RWPE1 (cell line): ENCODE data around the gene RAP1GAP2.
A peak's percentile ranks its signal among the peaks of the same experiment; 100 is the strongest.
"Not testable (repeated sequence)": the region's sequence is repeated elsewhere in the genome, so short reads cannot be mapped to it uniquely, and the experiment has no call there.

Source experiments
- CTCF ChIA-PET: fragments of 350-600 bp; sonication (Branson Sonifier 250); formaldehyde crosslinking; extraction: SDS; loops from one replicate; lab custom pipeline; 2021; lab: Yijun Ruan, JAX
- POLR2A ChIA-PET: fragments of 400-600 bp; formaldehyde crosslinking; extraction: SDS; loops from one replicate; lab custom pipeline; 2020; ENCODE audit warnings: antibody characterized with exemption; ENCODE audit not compliant: low non-redundant PET; lab: Yijun Ruan, JAX
- DNase-seq: peaks from one replicate; pipeline ENCODE4 v3.0.0; 2012; ENCODE audit warnings: low spot score
- H3K27ac ChIP-seq: fragments of 450-650 bp; 2 replicates; pipeline ENCODE4 v1.5.1; 2017
- CTCF ChIP-seq: fragments of 450-650 bp; conservative IDR thresholded peaks from 2 replicates; pipeline ENCODE4 v1.5.1; 2017; ENCODE audit warnings: low read depth, mild to moderate bottlenecking

RAP1GAP2 gene

GRCh38 chr17:3049705-3050295 is 253.6 kb downstream of the RAP1GAP2 start:
- ChIA-PET CTCF (interaction anchor here (0.6 to 1.4 kb wide), 3 partner anchors 7 to 16 kb away, joined by 4 to 8 read pairs (median 5); no protein-coding TSS in a partner anchor), POLR2A (no interaction called here)
- no peak for TF ChIP-seq CTCF
- H3K27ac ChIP-seq = peak overlapping the region; percentile 71; the same call in 1 of the 2 replicates
- DNase-seq = no peak

GRCh38 chr17:3054868-3055267 is 258.6 kb downstream of the RAP1GAP2 start:
- H3K27ac ChIP-seq, DNase-seq, CTCF ChIA-PET, POLR2A ChIA-PET: not testable (repeated sequence)

- POLR2A ChIA-PET, DNase-seq, H3K27ac ChIP-seq, CTCF ChIA-PET: not testable (repeated sequence)
Observed at GRCh38 chr17:3062824-3063377, 266.7 kb downstream of the RAP1GAP2 start.

GRCh38 chr17:3063507-3063906 is 267.3 kb downstream of the RAP1GAP2 start, which contains the start of gene OR1D5:
OR1D5 (minus strand) TSS chr17:3063607; CDS start chr17:3063607, 0 bp downstream.
- CTCF ChIA-PET, POLR2A ChIA-PET, H3K27ac ChIP-seq, DNase-seq: not testable (repeated sequence)

- H3K27ac ChIP-seq, DNase-seq, CTCF ChIA-PET, POLR2A ChIA-PET: not testable (repeated sequence)
Observed at GRCh38 chr17:3065192-3065591, 269.0 kb downstream of the RAP1GAP2 start.

GRCh38 chr17:3073850-3074249 is 277.6 kb downstream of the RAP1GAP2 start:
- H3K27ac ChIP-seq, DNase-seq, CTCF ChIA-PET, POLR2A ChIA-PET: not testable (repeated sequence)
